NCI-H187 (cell line): ENCODE measurements around the gene PHACTR1.
"Not testable (repeated sequence)": the region's sequence is repeated elsewhere in the genome, so short reads cannot be mapped to it uniquely, and the experiment has no call there.

Source experiments
- DNase-seq, 2 experiments: peaks; one replicate each; lab custom pipeline; 2025; lab: John Stamatoyannopoulos, UW

PHACTR1 gene

GRCh38 chr6:12903246-12903645 lies 186.7 kb downstream of the PHACTR1 start:
- DNase-seq = no peak

GRCh38 chr6:12909833-12910232 lies 193.3 kb downstream of the PHACTR1 start:
- DNase-seq = no peak

DNA sequence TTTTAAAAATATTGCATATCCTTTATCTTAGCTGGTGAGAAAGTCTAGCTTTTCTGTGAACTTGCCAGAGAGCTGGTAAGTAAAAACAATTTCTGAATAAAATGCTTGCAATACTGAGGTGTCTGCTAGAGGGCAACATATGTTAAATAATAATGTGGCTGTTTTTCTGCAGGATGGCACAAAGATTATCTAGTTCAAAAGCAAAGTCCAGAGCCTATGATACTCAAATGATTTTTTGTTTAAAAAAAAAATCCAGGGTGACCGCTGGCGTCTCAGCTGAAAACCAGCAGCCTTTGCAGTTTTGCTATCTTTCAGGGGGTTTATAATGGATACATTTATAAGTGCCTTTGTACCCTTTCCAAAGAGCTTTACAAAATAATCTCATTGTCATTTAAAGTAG lies 194.9 kb downstream of the PHACTR1 start:
- DNase-seq = no peak

GRCh38 chr6:12913201-12913600 lies 196.6 kb downstream of the PHACTR1 start:
- DNase-seq = no peak

DNA sequence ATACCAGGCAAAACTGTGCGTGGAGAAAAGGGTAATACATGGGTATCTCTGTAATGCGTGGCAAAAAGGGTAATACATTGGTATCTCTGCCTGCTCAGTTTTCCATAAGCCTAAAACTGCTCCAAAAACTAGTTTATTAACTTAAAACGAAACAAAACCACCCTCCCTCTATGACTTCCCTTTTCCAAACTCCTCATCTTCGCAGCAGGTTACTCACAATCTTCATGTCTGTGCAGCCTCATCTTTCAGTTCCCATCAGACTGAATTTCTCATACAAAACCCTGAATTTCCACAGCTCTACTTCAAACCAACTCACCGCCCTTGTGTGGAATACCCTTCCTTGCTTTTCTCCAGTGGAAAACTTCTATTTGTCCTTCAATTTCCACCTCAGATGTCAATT lies 199.4 kb downstream of the PHACTR1 start:
- no peak for DNase-seq

DNA sequence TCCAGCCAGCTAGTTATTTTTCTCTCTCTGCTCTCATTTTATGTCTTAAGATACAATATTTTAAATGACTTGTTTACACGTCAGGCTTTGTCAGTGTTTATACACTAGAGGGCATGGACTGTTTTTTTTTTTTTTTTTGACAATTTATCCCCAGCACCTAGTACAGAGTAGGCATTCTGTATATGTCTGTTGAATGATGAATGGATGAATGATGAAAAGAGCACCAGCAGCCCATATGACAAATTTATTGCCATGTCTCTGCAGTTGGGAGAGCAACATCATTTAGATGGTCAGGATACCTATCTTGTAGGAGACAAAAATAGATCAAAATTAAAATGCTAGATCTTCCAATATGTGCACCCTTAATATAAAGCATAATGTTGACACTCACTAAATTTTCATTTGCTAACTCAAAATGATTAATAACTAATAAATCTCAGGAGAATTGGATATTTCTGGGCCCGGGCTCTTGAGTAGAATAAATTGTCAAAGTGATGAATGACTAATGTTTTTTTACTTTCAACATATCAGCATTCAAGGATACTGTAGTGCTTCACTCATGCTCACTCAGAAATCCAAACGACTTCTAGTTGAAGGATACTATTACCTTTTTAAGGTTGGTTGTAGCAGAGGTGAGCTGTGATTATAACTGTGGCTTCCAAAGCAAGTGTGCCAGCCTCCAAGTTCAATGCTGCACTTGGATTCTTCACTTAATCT lies 200.0 kb downstream of the PHACTR1 start:
- DNase-seq = no peak

DNA sequence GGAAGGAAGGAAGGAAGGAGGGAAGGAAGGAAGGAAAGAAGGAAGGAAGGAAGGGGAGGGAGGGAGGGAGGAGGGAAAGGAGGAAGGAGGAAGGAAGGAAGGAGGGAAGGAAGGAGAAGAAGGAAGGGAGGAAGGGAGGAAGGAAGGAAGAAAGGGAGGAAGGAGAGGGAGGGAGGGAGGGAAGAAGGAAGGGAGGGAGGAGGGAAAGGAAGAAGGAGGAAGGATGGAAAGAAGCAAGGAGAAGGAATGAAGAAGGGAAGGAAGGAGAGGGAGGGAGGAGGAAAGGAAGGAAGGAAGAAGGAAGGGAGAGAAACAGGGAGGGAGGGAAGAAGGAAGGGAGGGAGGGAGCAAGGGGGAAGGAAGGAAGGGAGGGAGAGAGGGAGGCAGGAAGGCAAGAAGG lies 204.9 kb downstream of the PHACTR1 start:
- no peak for DNase-seq

GRCh38 chr6:12923644-12924235 lies 207.2 kb downstream of the PHACTR1 start:
- DNase-seq = no peak

GRCh38 chr6:12924911-12925310 lies 208.3 kb downstream of the PHACTR1 start:
- DNase-seq = no peak

- DNase-seq = no peak
Measured at GRCh38 chr6:12927746-12928145, 211.2 kb downstream of the PHACTR1 start.

- no peak for DNase-seq
Measured at GRCh38 chr6:12929678-12930077, 213.1 kb downstream of the PHACTR1 start.

DNA sequence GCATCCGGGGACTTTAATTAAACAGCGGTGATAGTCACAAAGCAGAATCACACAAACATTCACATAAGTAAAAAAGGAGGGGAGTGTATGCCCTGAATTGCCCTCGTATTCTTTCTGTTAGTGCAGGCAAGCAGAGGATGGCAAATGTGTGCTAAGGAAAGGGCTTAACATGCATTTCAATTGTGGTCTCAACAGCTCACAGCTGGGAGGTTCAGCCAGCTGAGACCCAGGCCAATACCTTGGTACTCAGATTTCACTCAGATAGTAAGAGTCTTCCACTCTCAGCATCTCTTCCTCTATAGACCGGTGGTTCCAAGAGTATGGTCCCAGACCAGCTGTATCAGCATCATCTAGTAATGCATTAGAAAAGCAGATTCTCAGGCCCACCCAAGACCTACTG lies 215.1 kb downstream of the PHACTR1 start:
- DNase-seq = no peak

- DNase-seq = no peak
Measured at GRCh38 chr6:12935637-12936036, 219.1 kb downstream of the PHACTR1 start.

DNA sequence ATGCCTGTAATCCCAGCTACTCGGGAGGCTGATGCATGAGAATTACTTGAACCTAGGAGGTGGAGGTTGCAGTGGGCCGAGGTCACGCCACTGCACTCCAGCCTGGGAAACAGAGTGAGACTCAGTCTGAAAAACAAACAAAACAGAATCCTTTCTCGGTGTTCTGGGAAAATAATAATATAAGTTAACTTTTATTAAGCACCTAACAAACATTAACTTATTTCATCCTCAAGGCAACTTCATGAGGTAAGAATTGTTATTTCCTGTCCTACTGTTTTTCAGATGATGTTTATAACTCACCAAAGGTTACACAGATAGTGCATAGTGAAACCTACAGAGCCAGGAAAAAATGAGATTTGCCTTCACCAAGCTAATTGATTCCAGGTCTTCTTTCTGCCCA lies 221.4 kb downstream of the PHACTR1 start:
- DNase-seq = no peak

DNA sequence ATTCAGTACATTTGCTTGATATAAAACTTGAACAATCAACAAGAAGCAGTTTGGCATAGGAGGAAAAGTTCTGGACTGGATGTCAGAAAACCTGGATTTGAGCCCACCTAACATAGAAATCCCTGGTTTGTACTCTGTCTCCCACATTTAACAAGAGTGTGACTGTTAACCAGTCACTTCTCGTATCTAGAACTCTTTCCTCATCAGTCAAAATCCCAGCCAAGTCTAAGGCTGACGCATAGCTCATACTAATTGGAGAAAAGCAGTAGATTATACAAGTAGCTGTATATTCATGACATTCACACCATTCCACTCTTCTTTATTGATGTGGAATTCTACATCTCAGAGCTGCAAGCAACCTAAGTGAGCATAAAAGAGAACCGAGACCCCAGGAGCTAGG lies 222.7 kb downstream of the PHACTR1 start:
- no peak for DNase-seq

DNA sequence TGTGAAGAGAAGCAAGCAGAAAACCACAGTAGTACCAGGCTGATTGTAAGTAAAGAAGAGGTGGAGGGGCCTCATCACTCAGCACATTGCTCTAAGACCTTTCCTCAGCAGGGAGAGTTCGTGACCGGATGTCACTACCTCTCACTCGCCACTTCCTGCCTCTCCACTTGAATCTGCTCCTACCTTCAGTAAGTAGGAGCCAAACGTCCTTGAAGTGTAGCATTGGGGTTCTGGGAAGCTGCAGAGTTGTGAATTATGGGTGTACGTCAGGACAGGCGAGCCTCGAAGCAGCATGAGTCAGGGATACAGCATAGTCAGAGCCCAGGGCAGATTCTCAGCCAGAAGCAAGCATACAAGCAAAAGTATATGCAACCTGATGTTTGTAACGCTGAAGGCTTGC lies 224.9 kb downstream of the PHACTR1 start:
- DNase-seq = no peak

- DNase-seq = no peak
Measured at GRCh38 chr6:12943549-12943948, 227.0 kb downstream of the PHACTR1 start.

- DNase-seq = no peak
Measured at GRCh38 chr6:12944001-12944400, 227.4 kb downstream of the PHACTR1 start.

DNA sequence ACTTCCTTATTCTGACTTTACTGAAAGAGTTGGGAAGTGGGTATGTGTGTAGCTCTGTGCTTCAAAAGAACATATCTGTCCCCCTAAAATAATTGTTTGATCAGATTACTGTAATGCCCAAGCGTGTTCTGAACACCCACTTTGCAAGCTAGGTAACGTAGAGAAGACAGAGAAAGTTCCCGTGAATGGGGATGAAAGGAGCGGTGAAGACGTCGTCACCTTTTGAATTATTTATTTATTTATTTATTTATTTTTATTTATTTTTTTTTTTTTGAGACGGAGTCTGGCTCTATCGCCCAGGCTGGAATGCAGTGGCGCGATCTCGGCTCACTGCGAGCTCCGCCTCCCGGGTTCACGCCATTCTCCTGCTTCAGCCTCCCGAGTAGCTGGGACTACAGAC lies 228.0 kb downstream of the PHACTR1 start:
- DNase-seq = not testable (repeated sequence)

DNA sequence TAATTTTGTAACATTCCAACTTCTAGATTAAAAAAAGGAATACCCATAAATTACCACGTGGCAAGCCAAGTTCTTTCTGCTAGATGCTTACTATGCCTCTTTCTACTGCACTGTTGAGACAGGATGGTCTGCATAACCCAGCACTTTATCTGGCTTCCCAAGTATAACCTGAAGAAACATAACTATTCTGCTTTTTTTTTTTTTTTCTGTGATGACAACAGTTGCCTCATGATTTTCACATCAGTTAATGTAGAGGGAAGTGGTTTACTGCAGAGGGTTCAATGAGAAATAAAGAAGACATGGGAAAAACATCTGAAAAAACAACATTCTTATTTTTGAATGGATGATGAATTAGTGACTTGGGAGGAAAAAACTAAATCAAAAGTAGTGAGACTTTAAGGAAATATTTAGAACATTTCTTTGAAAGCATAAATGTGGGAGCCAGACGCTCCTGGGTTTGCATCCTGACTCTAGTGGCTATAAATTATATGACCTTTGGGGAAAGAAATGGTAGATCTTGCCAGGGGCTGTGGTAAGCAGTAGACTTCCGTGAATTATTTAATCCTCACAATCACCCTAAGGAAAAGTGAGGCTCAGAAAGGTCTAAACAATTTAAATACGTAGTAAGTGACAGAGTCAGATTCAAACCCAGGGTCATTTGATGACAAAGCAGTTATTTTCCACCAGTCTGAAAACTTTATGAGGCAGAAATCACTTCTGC lies 230.7 kb downstream of the PHACTR1 start:
- no peak for DNase-seq

GRCh38 chr6:12947967-12948366 lies 231.4 kb downstream of the PHACTR1 start:
- no peak for DNase-seq

- DNase-seq = no peak
Measured at GRCh38 chr6:12950976-12951375, 234.4 kb downstream of the PHACTR1 start.

GRCh38 chr6:12951415-12951814 lies 234.8 kb downstream of the PHACTR1 start:
- DNase-seq = no peak
